ENCODE measurements around the gene UGT1A7. TPM values are rescaled to one million over a fixed set of nuclear protein-coding genes. Genes with fewer than 3 reads are reported as not detected.
"Not testable (repeated sequence)": the region's sequence is repeated elsewhere in the genome, so short reads cannot be mapped to it uniquely, and the experiment has no call there.

UGT1A7 gene
- total RNA-seq, 6 donors from 2014 or later: not detected

DNA sequence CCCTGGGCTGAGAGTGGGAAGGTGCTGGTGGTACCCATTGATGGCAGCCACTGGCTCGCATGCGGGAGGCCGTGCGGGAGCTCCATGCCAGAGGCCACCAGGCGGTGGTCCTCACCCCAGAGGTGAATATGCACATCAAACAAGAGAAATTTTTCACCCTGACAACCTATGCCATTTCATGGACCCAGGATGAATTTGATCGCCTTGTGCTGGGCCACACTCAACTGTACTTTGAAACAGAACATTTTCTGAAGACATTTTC lies 65.5 kb downstream of the UGT1A7 start:
- DNase-seq: peak in 1 of 2 donors; percentile 41
- no peaks in the 10 kb centered on the region for H3K9me3 ChIP-seq
- H3K27ac ChIP-seq: no peak overlapping the region
- peak in 1 of 2 donors; percentile 28 for ATAC-seq (ENCODE audit: low FRiP score in 2 of 2)
- no peaks in the 10 kb centered on the region for H3K36me3 ChIP-seq
- no peaks in the 10 kb centered on the region for H3K27me3 ChIP-seq
- WGBS, 2 donors: 92 to 93% methylated on average over 6 of the region's 6 CpGs
- TF ChIP-seq POLR2A (IDR thresholded peaks at IDR 0.05) (no peak), CTCF (IDR thresholded peaks at IDR 0.05) (no peak), POLR2AphosphoS5 (IDR thresholded peaks at IDR 0.05) (no peak), EP300 (IDR thresholded peaks at IDR 0.05) (no peak)
- H3K4me3 ChIP-seq: no peak overlapping the region
- H3K4me1 ChIP-seq: no peaks in the 10 kb centered on the region

- H3K4me3 ChIP-seq; H3K4me1 ChIP-seq; DNase-seq; ATAC-seq (ENCODE audit: low FRiP score in 2 of 2); H3K9me3 ChIP-seq; H3K27me3 ChIP-seq; H3K36me3 ChIP-seq; H3K27ac ChIP-seq: not testable (repeated sequence)
- WGBS, 2 donors: 75 to 91% methylated on average over 2 of the region's 2 CpGs
Observed at GRCh38 chr2:233750689-233751088, 69.0 kb downstream of the UGT1A7 start.

GRCh38 chr2:233751212-233752009 lies 69.7 kb downstream of the UGT1A7 start:
- 72 to 84% methylated on average over 2 of the region's 2 CpGs for WGBS, 2 donors
- H3K27me3 ChIP-seq; H3K27ac ChIP-seq; ATAC-seq (ENCODE audit: low FRiP score in 2 of 2); H3K4me3 ChIP-seq; H3K9me3 ChIP-seq; H3K36me3 ChIP-seq; DNase-seq; H3K4me1 ChIP-seq: not testable (repeated sequence)

- no peaks in the 10 kb centered on the region for H3K27me3 ChIP-seq
- no peak for TF ChIP-seq EP300 (IDR thresholded peaks at IDR 0.05)
- no peak for TF ChIP-seq CTCF (IDR thresholded peaks at IDR 0.05)
- TF ChIP-seq POLR2AphosphoS5 (IDR thresholded peaks at IDR 0.05): no peak
- TF ChIP-seq POLR2A (IDR thresholded peaks at IDR 0.05): no peak
- no peak overlapping the region for H3K27ac ChIP-seq
- no peaks in the 10 kb centered on the region for H3K4me1 ChIP-seq
- H3K4me3 ChIP-seq: no peak overlapping the region
- H3K9me3 ChIP-seq: no peaks in the 10 kb centered on the region
- DNase-seq (peak in 1 of 2 donors; percentile 79), ATAC-seq (ENCODE audit: low FRiP score in 2 of 2) (no peak)
- no peaks in the 10 kb centered on the region for H3K36me3 ChIP-seq
- 92% methylated on average over 35 to 42 of the region's 44 CpGs for WGBS, 2 donors
Observed at GRCh38 chr2:233754872-233755611, 73.3 kb downstream of the UGT1A7 start.

- Histone ChIP-seq H3K9me3 (no peaks in the 10 kb centered on the region), H3K4me1 (no peaks in the 10 kb centered on the region), H3K4me3 (no peak overlapping the region), H3K27ac (no peak overlapping the region), H3K36me3 (no peaks in the 10 kb centered on the region), H3K27me3 (no peaks in the 10 kb centered on the region)
- TF ChIP-seq CTCF (IDR thresholded peaks at IDR 0.05) (no peak), EP300 (IDR thresholded peaks at IDR 0.05) (no peak), POLR2AphosphoS5 (IDR thresholded peaks at IDR 0.05) (no peak), POLR2A (IDR thresholded peaks at IDR 0.05) (no peak)
- ATAC-seq (ENCODE audit: low FRiP score in 2 of 2) (no peak), DNase-seq (no peak)
- WGBS, 2 donors: 60 to 65% methylated on average over 7 of the region's 7 CpGs
Observed at GRCh38 chr2:233756429-233757081, 74.9 kb downstream of the UGT1A7 start.
